H9 (cell line): ENCODE measurements around the gene TEC. TPM values are rescaled to one million over a fixed set of nuclear protein-coding genes. Genes with fewer than 3 reads are reported as not detected.

Experiments
- DNase-seq: peaks from one replicate; pipeline ENCODE4 v3.0.0-alpha.2; 2017
- H2AFZ ChIP-seq: one replicate; pipeline ENCODE4 v1.6.1; 2013; ENCODE audit warnings: mild to moderate bottlenecking, low read length, control low read depth, moderate library complexity
- H2AK5ac ChIP-seq: 2 replicates; pipeline ENCODE4 v1.6.1; 2013; ENCODE audit warnings: low read length, control low read depth, mixed read lengths; ENCODE audit not compliant: insufficient read length
- H2BK120ac ChIP-seq: one replicate; pipeline ENCODE4 v1.6.1; 2013; ENCODE audit warnings: low read depth, mild to moderate bottlenecking, low read length, control low read depth, inconsistent platforms; ENCODE audit not compliant: poor library complexity, severe bottlenecking
- H2BK12ac ChIP-seq: 2 replicates; pipeline ENCODE4 v1.6.1; 2013; ENCODE audit warnings: low read length, control low read depth, mixed read lengths, low read depth; ENCODE audit not compliant: insufficient read length
- H2BK15ac ChIP-seq: 2 replicates; pipeline ENCODE4 v1.6.1; 2013; ENCODE audit warnings: low read depth, low read length, control low read depth
- H2BK20ac ChIP-seq: one replicate; pipeline ENCODE4 v1.6.1; 2013; ENCODE audit warnings: low read depth, mild to moderate bottlenecking, low read length, control low read depth, inconsistent platforms; ENCODE audit not compliant: poor library complexity, severe bottlenecking
- H2BK5ac ChIP-seq: 2 replicates; pipeline ENCODE4 v1.6.1; 2013; ENCODE audit warnings: low read length, control low read depth, mixed read lengths; ENCODE audit not compliant: insufficient read length
- H3K14ac ChIP-seq: 2 replicates; pipeline ENCODE4 v1.6.1; 2013; ENCODE audit warnings: low read length, control low read depth; ENCODE audit not compliant: insufficient read depth
- H3K18ac ChIP-seq: 2 replicates; pipeline ENCODE4 v1.6.1; 2013; ENCODE audit warnings: low read depth, mild to moderate bottlenecking, mixed read lengths, low read length, control low read depth; ENCODE audit not compliant: insufficient read length
- H3K23ac ChIP-seq: 2 replicates; pipeline ENCODE4 v1.6.1; 2013; ENCODE audit warnings: low read length, control low read depth, mixed read lengths, low read depth; ENCODE audit not compliant: insufficient read length
- H3K23me2 ChIP-seq: 2 replicates; pipeline ENCODE4 v1.6.1; 2013; ENCODE audit warnings: low read depth, mild to moderate bottlenecking, mixed read lengths, low read length, control low read depth; ENCODE audit not compliant: insufficient read length, poor library complexity, severe bottlenecking
- H3K27ac ChIP-seq: 2 replicates; pipeline ENCODE4 v1.5.1; 2013; ENCODE audit warnings: low read length, control low read depth, mixed read lengths, low read depth; ENCODE audit not compliant: insufficient read length
- H3K27me3 ChIP-seq: 2 replicates; pipeline ENCODE4 v1.6.1; 2013; ENCODE audit warnings: low read length, control low read depth, inconsistent platforms; ENCODE audit not compliant: insufficient read depth
- H3K4ac ChIP-seq: 2 replicates; pipeline ENCODE4 v1.6.1; 2013; ENCODE audit warnings: low read depth, mild to moderate bottlenecking, control low read depth, inconsistent platforms, low read length, moderate library complexity
- H3K4me1 ChIP-seq: 2 replicates; pipeline ENCODE4 v1.6.1; 2013; ENCODE audit warnings: low read length, control low read depth, inconsistent platforms; ENCODE audit not compliant: insufficient read depth
- H3K4me2 ChIP-seq: 2 replicates; pipeline ENCODE4 v1.6.1; 2013; ENCODE audit warnings: low read length, control low read depth, mixed read lengths; ENCODE audit not compliant: insufficient read length, insufficient read depth
- H3K56ac ChIP-seq: 2 replicates; pipeline ENCODE4 v1.6.1; 2013; ENCODE audit warnings: low read depth, mild to moderate bottlenecking, mixed read lengths, low read length, control low read depth; ENCODE audit not compliant: insufficient read length
- H3K79me1 ChIP-seq: 2 replicates; pipeline ENCODE4 v1.6.1; 2013; ENCODE audit warnings: low read depth, mild to moderate bottlenecking, moderate library complexity, low read length, control low read depth, inconsistent platforms; ENCODE audit not compliant: insufficient read depth, poor library complexity, severe bottlenecking
- H3K79me2 ChIP-seq: 2 replicates; pipeline ENCODE4 v1.6.1; 2013; ENCODE audit warnings: low read length, control low read depth, inconsistent platforms; ENCODE audit not compliant: insufficient read depth
- H3K9ac ChIP-seq: 2 replicates; pipeline ENCODE4 v1.6.1; 2013; ENCODE audit warnings: low read length, control low read depth, mixed read lengths; ENCODE audit not compliant: insufficient read length; ENCODE audit errors: extremely low read depth
- H3K9me3 ChIP-seq: one replicate; pipeline ENCODE4 v1.6.1; 2013; ENCODE audit warnings: low read depth, low read length, inconsistent platforms; ENCODE audit not compliant: control insufficient read depth
- H3T11ph ChIP-seq: one replicate; pipeline ENCODE4 v1.6.1; 2013; ENCODE audit warnings: mild to moderate bottlenecking, low read length, control low read depth, inconsistent platforms
- H4K20me1 ChIP-seq: one replicate; pipeline ENCODE4 v1.6.1; 2013; ENCODE audit not compliant: control insufficient read depth, insufficient read length, insufficient read depth
- H4K5ac ChIP-seq: 2 replicates; pipeline ENCODE4 v1.6.1; 2013; ENCODE audit warnings: low read depth, mild to moderate bottlenecking, mixed read lengths, low read length, control low read depth; ENCODE audit not compliant: insufficient read length
- H4K8ac ChIP-seq: replicated peaks from 2 replicates; pipeline ENCODE4 v1.6.1; 2013; ENCODE audit warnings: low read length, control low read depth, mixed read lengths, low read depth; ENCODE audit not compliant: insufficient read length
- H4K91ac ChIP-seq: 2 replicates; pipeline ENCODE4 v1.6.1; 2013; ENCODE audit warnings: low read depth, mild to moderate bottlenecking, moderate library complexity, mixed read lengths, low read length, control low read depth; ENCODE audit not compliant: insufficient read length
- H3K27ac Mint-ChIP-seq, 3 experiments: 2 replicates in 2 of 3; 3 replicates in 1 of 3; pipeline ENCODE4 v1.8.0; 2020 to 2021; ENCODE audit warnings: mixed read lengths in 3 of 3, mild to moderate bottlenecking in 1 of 3, moderate library complexity in 1 of 3
- H3K27me3 Mint-ChIP-seq: 2 replicates; pipeline ENCODE4 v1.8.0; 2021; ENCODE audit warnings: low read depth, mild to moderate bottlenecking, moderate library complexity, mixed read lengths
- H3K36me3 Mint-ChIP-seq, 3 experiments: 2 replicates in 2 of 3; 3 replicates in 1 of 3; pipeline ENCODE4 v1.8.0; 2020 to 2021; ENCODE audit warnings: low read depth in 3 of 3, mixed read lengths in 3 of 3; ENCODE audit not compliant: insufficient read depth in 1 of 3
- H3K4me1 Mint-ChIP-seq, 2 experiments: 2 replicates each; pipeline ENCODE4 v1.8.0; 2020; ENCODE audit warnings: mixed read lengths in 2 of 2
- H3K4me3 Mint-ChIP-seq, 2 experiments: 2 replicates in 1 of 2; 3 replicates in 1 of 2; pipeline ENCODE4 v1.8.0; 2020 to 2021; ENCODE audit warnings: mild to moderate bottlenecking in 2 of 2, mixed read lengths in 2 of 2, moderate library complexity in 1 of 2
- H3K9me3 Mint-ChIP-seq, 2 experiments: 2 replicates in 1 of 2; 3 replicates in 1 of 2; pipeline ENCODE4 v1.8.0; 2020; ENCODE audit warnings: mild to moderate bottlenecking in 2 of 2, mixed read lengths in 2 of 2, moderate library complexity in 1 of 2
- CTCF ChIP-seq: fragments of 200-600 bp; sonication (generic); conservative IDR thresholded peaks from 3 replicates; pipeline ENCODE4 v1.8.0; 2021; ENCODE audit warnings: antibody characterized with exemption, mild to moderate bottlenecking
- total RNA-seq: library from RNA; stranded (reverse); gene quantifications from 2 replicates; pipeline ENCODE4 v1.2.1, GENCODE V29; 2021

Gene TEC
- total RNA-seq, 1 experiment from 2014 or later: 1.8 TPM

GRCh38 chr4:48119646-48120045 is 150.0 kb downstream of the TEC start:
- no peaks in the 10 kb centered on the region for H3K9me3 Mint-ChIP-seq
- H3K27me3 ChIP-seq: no peaks in the 10 kb centered on the region

More at GRCh38 chr4:48119646-48120045, 150.0 kb downstream of the TEC start:
- H2AFZ ChIP-seq: no peak overlapping the region
- no peak overlapping the region for H3K14ac ChIP-seq
- H3K23ac ChIP-seq: no peak overlapping the region
- no peak overlapping the region for H2BK15ac ChIP-seq
- no peak overlapping the region for H3K18ac ChIP-seq
- no peaks in the 10 kb centered on the region for H3K9me3 ChIP-seq
- no peaks in the 10 kb centered on the region for H3K23me2 ChIP-seq
- peaks cover 3% of the 10 kb centered on the region; the same call in 1 of the 2 replicates for H3K4me1 ChIP-seq
- H3K4me2 ChIP-seq: no peak overlapping the region
- no peak overlapping the region for H2AK5ac ChIP-seq
- H3T11ph ChIP-seq: no peak overlapping the region
- H3K4ac ChIP-seq: no peak overlapping the region
- no peaks in the 10 kb centered on the region for H4K20me1 ChIP-seq
- DNase-seq: no peak
- no peak overlapping the region for H3K9ac ChIP-seq
- Mint-ChIP-seq H3K27ac (no peak overlapping the region), H3K27me3 (no peaks in the 10 kb centered on the region; the same call in 1 of the 2 replicates), H3K36me3 (no peaks in the 10 kb centered on the region), H3K4me3 (no peak overlapping the region), H3K4me1 (peaks cover 17 to 18% of the 10 kb centered on the region in 2 experiments)
- no peaks in the 10 kb centered on the region for H3K79me2 ChIP-seq
- no peak overlapping the region for H3K27ac ChIP-seq
- TF ChIP-seq CTCF: no peak
- H4K5ac ChIP-seq: no peak overlapping the region
- no peaks in the 10 kb centered on the region for H3K79me1 ChIP-seq
- no peak overlapping the region for H2BK12ac ChIP-seq
- no peak overlapping the region for H4K91ac ChIP-seq
- H3K56ac ChIP-seq: no peak overlapping the region
- H2BK120ac ChIP-seq: no peak overlapping the region
- H4K8ac ChIP-seq: no peak overlapping the region
- no peak overlapping the region for H2BK20ac ChIP-seq
- H2BK5ac ChIP-seq: no peak overlapping the region
